EL (cell line): Measurements from ENCODE around the gene COX7A2L.
"Not testable (repeated sequence)": the region's sequence is repeated elsewhere in the genome, so short reads cannot be mapped to it uniquely, and the experiment has no call there.

Source experiments
- DNase-seq: peaks from one replicate; pipeline ENCODE4 v3.0.0-alpha.2; 2016

The COX7A2L gene

DNA sequence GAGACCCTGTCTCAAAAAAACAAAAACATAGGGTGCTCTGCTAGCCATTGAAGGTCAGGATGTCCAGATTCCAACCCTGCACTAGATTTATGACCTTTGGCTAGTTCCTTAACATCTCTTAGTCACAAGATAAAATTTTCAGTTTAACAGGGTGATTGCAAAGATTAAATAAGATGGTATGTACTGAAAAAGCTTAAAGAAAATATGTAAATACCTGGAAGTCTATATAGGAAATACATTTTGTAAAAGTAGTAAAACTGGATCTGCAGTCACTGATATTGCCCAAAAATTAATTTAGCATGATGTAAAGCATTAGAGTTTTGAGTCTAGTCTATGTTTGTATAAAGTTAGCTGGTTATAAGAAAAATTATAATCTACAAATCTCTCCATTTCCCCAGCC lies 5.4 kb upstream of the COX7A2L start:
- no peak for DNase-seq

DNA sequence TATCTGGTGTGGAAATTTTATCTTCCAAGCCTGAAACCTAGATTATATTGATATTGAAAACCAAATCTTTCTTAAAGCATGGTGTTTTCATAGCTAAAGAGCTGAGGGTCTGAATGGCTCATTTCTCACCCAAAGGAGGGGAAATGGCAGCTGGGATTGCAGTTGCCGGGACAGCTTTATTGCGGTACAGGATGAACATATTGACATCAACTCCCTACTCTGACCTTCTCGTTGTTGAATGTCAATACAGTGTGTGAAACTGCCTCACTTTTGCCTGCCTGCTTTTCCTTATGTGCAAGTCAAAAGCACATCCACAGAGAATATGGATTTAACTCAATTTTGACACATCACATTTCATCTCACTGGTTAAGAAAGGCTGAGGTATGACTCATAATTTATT lies 3.6 kb upstream of the COX7A2L start:
- no peak for DNase-seq

- no peak for DNase-seq
Observed at GRCh38 chr2:42363413-42363812, 2.4 kb upstream of the COX7A2L start.

GRCh38 chr2:42361728-42362283 lies 789 bp upstream of the COX7A2L start:
- no peak for DNase-seq

DNA sequence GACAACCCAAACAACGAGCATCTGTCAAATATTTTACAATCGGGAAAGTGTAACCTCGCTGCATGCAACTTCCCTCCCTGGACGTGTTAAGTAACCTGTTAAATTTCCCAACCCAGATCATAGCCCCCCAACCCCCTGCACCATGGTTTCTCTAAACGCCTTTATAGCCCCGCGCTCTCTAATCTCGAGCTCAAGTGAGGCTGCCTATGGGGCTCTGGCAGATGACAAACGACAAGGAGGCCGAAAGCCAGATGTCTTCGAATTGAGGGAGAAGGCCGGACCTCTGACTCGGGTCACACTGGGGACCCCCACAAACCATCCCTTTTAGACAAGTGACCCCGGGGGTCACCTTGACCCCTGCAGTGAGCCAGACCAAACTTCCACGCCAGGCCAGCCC lies 526 bp downstream of the COX7A2L start:
- no peak for DNase-seq

- peak; percentile 35 for DNase-seq
Observed at GRCh38 chr2:42359965-42360483, 993 bp downstream of the COX7A2L start.

GRCh38 chr2:42359304-42359964 lies 1.6 kb downstream of the COX7A2L start:
- peak; percentile 17 for DNase-seq

GRCh38 chr2:42353792-42354429 lies 7.1 kb downstream of the COX7A2L start:
- no peak for DNase-seq

- DNase-seq: no peak
Observed at GRCh38 chr2:42351864-42352263, 9.2 kb downstream of the COX7A2L start.

DNA sequence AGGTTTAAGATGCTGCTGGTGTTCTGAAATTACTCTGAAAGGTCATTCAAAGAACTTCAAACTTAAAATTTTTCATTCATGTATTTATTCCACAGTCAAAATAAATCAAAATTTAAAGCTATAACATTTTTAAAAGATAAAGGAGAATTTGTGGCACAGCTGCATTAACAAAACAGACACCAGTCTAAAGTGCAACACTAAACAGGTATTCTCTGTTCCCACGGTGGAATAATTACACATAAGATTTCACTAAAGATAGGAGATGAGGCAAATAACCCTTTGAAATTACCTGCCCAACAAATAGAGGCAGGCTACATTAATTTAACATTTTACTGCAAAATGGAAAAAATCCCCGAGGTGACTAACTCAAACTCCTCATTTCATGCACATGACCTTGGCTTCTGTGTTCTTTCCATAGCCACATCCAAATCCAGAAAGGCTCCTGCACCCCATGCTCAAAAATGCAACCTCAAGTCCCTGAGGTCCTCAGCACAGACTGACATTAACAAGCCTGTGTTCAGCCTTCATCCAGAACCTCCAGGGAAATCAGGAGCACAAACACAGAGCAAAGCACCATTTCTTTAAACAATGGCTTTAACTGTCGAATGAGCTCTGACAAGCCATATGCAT lies 10.5 kb downstream of the COX7A2L start:
- no peak for DNase-seq

GRCh38 chr2:42348113-42348805 lies 12.8 kb downstream of the COX7A2L start:
- DNase-seq: no peak

GRCh38 chr2:42347518-42347917 lies 13.5 kb downstream of the COX7A2L start:
- not testable (repeated sequence) for DNase-seq

DNA sequence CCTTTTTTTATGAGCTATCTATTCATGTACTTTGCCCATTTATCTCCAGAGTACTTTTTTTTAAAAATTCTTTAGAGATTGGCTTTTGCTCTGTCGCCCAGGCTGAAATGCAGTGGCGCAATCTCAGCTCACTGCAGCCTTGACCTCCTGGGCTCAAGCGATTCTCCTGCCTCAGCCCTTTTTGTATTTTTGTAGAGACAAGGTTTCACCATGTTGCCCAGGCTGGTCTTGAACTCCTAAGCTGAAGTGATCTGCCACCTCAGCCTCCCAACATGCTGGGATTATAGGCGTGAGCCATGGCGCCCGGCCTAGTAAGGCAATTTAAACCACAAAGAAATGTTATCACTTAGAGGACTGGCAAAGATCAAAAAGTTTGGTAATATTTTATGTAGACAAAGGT lies 14.2 kb downstream of the COX7A2L start:
- not testable (repeated sequence) for DNase-seq

GRCh38 chr2:42345986-42346385 lies 15.0 kb downstream of the COX7A2L start:
- DNase-seq: no peak

- no peak for DNase-seq
Observed at GRCh38 chr2:42342795-42343241, 18.2 kb downstream of the COX7A2L start.

DNA sequence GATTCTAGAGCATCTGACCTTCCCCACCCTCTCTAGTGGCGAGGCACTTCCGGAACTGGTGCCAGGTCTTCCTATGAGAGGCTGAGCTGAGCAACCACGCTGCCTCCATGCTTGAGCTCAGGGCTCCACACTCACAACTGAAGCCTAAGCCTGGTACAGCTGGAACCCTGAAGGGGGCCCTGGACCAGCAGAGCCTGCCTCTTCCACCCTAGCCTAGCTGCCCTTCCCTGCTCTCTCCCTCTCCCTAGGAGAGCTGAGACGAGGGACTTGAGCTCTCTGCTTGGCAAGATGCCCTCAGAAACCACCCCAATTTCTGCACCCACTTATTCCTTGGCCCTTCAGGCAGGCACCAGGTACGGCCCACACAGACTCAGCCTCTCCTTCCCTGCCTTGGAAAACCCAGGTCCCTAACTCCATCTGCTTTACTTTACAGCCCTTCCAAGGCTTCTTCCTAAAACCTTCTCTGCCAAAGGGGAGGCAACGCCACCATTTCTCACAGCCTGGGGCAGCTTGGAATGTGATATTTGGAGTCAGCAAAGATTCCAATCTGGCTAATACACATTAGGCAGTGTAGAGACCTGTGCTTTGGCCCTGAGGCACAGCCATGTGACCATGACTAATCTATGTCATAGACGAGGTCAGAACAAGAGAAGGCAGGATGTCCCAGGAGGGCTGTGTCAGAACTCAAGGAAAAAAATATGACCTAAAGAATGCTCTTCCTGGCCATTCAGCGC lies 18.8 kb downstream of the COX7A2L start:
- DNase-seq: peak; percentile 95

GRCh38 chr2:42340938-42341636 lies 19.9 kb downstream of the COX7A2L start:
- no peak for DNase-seq

- no peak for DNase-seq
Observed at GRCh38 chr2:42340045-42340937, 20.7 kb downstream of the COX7A2L start.

- no peak for DNase-seq
Observed at GRCh38 chr2:42339191-42339912, 21.7 kb downstream of the COX7A2L start.
